GM12874 (cell line): ENCODE results near the gene HEATR3.
A peak's percentile ranks its signal among the peaks of the same experiment; 100 is the strongest.

ENCODE experiments used
- TF ChIP-seq, protein P1 (sequence below): IDR thresholded peaks from 2 replicates; pipeline ENCODE4 v1.5.1; 2011; ENCODE audit warnings: low read depth, mild to moderate bottlenecking, control low read depth, low read length, moderate library complexity; ENCODE audit not compliant: insufficient read depth

The HEATR3 gene

GRCh38 chr16:50058091-50058771 is 7.5 kb upstream of the HEATR3 start:
- TF ChIP-seq, protein P1, sequence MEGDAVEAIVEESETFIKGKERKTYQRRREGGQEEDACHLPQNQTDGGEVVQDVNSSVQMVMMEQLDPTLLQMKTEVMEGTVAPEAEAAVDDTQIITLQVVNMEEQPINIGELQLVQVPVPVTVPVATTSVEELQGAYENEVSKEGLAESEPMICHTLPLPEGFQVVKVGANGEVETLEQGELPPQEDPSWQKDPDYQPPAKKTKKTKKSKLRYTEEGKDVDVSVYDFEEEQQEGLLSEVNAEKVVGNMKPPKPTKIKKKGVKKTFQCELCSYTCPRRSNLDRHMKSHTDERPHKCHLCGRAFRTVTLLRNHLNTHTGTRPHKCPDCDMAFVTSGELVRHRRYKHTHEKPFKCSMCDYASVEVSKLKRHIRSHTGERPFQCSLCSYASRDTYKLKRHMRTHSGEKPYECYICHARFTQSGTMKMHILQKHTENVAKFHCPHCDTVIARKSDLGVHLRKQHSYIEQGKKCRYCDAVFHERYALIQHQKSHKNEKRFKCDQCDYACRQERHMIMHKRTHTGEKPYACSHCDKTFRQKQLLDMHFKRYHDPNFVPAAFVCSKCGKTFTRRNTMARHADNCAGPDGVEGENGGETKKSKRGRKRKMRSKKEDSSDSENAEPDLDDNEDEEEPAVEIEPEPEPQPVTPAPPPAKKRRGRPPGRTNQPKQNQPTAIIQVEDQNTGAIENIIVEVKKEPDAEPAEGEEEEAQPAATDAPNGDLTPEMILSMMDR: no peak

GRCh38 chr16:50059111-50059510 is 6.7 kb upstream of the HEATR3 start:
- TF ChIP-seq, protein P1: no peak

DNA sequence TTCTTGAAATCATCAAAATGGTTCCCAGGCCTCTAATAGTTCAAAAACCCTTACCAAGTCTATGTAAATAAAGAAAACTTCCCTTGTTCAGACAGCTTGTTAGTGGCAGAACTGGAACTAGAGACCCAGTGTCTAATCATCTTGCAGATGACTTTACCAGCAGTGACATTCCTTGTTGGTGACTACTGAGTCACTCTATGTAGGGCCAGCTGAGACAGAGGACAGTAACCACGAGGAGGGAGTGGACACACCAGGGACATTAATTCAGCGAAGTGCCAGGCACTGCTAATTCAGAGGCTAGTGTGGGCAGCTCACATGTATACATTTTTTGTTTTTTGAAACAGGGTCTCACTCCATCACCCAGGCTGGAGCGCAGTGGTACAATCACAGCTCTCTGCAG is 6.1 kb upstream of the HEATR3 start:
- TF ChIP-seq, protein P1: no peak

GRCh38 chr16:50061326-50061725 is 4.4 kb upstream of the HEATR3 start:
- TF ChIP-seq, protein P1: no peak

DNA sequence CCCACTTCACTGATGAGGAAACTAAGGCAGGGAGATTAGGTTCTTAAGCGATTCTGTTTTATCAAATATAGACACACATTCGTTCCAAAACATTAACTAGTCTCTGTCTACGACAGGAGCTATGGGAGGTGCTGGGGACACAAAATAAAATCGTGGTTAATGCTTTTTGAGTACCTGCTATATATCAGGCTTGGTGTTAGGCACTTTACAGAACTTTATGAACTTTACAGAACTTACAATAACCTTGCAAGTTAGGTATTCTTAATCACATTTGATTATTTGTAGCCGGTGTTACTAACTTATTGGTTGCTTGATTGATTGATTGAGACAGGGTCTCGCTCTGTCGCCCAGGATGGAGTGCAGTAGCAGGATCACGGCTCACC is 538 bp upstream of the HEATR3 start:
- TF ChIP-seq, protein P1: no peak

GRCh38 chr16:50066482-50067289 is 916 bp downstream of the HEATR3 start:
- TF ChIP-seq, protein P1: no peak

- TF ChIP-seq, protein P1: peak; percentile 52; the same call in 1 of the 2 replicates
Observed at GRCh38 chr16:50067290-50067853, 1.6 kb downstream of the HEATR3 start.
